Lower leg skin (tissue), 4 donors: ENCODE results near the gene EHMT1. TPM values are rescaled to one million over a fixed set of nuclear protein-coding genes. Genes with fewer than 3 reads are reported as not detected.
"Not testable (repeated sequence)": the region's sequence is repeated elsewhere in the genome, so short reads cannot be mapped to it uniquely, and the experiment has no call there.

Source experiments
- DNase-seq, 2 donors: peaks; one replicate each; pipeline ENCODE4 v3.0.0-alpha.2; 2019; ENCODE audit warnings: low spot score in 2 of 2
- H3K4me3 ChIP-seq: fragments of 200-600 bp; sonication (generic); 2 replicates; pipeline ENCODE4 v1.5.1; 2017; ENCODE audit warnings: mild to moderate bottlenecking, low read depth; ENCODE audit not compliant: poor library complexity, severe bottlenecking
- POLR2A ChIP-seq, 2 donors: fragments of 450-650 bp; IDR thresholded peaks; one replicate each; pipeline ENCODE4 v1.6.1; 2016 to 2017; ENCODE audit warnings: antibody characterized with exemption in 2 of 2, mild to moderate bottlenecking in 1 of 2, moderate library complexity in 1 of 2
- WGBS, 2 donors: methylation state at CpG; one replicate each; pipeline ENCODE4 v1.1.5; 2018; 5-methylcytosine and 5-hydroxymethylcytosine counted together
- intact Hi-C: fragments of 100-400 bp; cut with DNase I; formaldehyde crosslinking; loops from one replicate; pipeline ENCODE4 v1.15.0; 2023; ENCODE audit warnings: low total_unique reads
- total RNA-seq, 4 donors: library from RNA; depleted of rRNA; stranded (reverse); fragments of >200 nt; gene quantifications; one replicate each; pipeline ENCODE4 v1.1.0, GENCODE V29; 2016
- TF ChIP-seq, protein P1 (sequence below), 3 donors: fragments of 450-650 bp; IDR thresholded peaks; one replicate each; pipeline ENCODE4 v1.5.1; 2016; ENCODE audit warnings: antibody characterized with exemption in 3 of 3, mild to moderate bottlenecking in 3 of 3, moderate library complexity in 2 of 3

Gene EHMT1
- total RNA-seq, 4 donors from 2014 or later, result 64.2 to 128 (median 73.2) TPM

DNA sequence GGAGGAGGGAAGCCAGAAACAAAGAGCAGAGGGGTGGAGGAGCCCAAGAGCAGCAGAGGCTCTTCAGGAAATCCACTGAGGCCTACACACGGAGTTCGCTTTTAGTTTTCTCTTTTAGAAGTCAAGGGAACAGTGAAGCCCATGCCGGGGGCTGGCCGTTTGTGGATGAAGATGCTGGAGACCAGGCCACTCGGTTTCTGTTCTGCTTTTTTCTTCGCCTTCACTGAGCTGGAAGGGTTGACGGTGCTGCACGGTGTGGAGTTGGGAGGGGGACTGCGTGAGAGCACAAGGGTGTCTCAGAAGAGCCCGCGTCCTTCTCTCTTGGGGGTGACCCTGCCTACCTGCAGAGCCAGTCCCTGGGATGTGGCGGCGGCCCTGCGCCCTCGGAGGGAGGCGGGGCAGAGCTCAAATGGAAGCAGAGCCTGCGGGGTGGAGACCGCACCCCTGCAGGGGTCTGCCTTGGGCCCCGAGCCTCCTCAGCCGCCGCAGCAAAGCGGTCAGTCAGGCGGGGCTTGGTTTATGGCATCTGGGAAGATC is 190.3 kb downstream of the EHMT1 start:
- no peak overlapping the region for H3K4me3 ChIP-seq
- TF ChIP-seq POLR2A (IDR thresholded peaks at IDR 0.05), result no peak
- TF ChIP-seq, protein P1, sequence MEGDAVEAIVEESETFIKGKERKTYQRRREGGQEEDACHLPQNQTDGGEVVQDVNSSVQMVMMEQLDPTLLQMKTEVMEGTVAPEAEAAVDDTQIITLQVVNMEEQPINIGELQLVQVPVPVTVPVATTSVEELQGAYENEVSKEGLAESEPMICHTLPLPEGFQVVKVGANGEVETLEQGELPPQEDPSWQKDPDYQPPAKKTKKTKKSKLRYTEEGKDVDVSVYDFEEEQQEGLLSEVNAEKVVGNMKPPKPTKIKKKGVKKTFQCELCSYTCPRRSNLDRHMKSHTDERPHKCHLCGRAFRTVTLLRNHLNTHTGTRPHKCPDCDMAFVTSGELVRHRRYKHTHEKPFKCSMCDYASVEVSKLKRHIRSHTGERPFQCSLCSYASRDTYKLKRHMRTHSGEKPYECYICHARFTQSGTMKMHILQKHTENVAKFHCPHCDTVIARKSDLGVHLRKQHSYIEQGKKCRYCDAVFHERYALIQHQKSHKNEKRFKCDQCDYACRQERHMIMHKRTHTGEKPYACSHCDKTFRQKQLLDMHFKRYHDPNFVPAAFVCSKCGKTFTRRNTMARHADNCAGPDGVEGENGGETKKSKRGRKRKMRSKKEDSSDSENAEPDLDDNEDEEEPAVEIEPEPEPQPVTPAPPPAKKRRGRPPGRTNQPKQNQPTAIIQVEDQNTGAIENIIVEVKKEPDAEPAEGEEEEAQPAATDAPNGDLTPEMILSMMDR (IDR thresholded peaks at IDR 0.05), result no peak
- intact Hi-C loops, result no loop called here
- WGBS, 2 donors, result 91 to 95% methylated on average over 22 to 23 of the region's 23 CpGs
- DNase-seq, result no peak

DNA sequence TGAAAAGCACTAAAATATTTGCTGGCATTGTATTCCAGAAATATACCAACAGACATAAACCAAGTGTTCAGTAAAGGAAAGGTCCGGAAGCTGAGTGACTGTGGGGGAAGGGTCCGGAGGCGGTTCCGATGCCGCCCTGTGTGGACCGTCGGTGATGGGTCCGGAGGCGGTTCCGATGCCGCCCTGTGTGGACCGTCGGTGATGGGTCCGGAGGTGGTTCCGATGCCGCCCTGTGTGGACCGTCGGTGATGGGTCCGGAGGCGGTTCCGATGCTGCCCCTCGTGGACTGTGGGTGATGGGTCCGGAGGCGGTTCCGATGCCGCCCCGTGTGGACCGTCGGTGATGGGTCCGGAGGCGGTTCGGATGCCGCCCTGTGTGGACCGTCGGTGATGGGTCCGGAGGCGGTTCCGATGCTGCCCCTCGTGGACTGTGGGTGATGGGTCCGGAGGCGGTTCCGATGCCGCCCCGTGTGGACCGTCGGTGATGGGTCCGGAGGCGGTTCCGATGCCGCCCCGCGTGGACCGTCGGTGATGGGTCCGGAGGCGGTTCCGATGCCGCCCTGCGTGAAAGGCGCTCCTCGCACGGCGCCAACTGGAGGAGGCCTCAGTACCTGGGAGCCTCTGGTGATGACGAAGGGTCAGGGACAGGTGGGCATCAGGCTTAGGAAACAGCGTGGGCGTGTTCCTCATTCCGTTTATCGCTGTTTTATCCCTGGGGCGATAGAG is 191.1 kb downstream of the EHMT1 start:
- intact Hi-C loops, DNase-seq, H3K4me3 ChIP-seq: not testable (repeated sequence)
- 96% methylated on average over 63 to 69 of the region's 69 CpGs for whole genome bisulfite sequencing, 2 donors

DNA sequence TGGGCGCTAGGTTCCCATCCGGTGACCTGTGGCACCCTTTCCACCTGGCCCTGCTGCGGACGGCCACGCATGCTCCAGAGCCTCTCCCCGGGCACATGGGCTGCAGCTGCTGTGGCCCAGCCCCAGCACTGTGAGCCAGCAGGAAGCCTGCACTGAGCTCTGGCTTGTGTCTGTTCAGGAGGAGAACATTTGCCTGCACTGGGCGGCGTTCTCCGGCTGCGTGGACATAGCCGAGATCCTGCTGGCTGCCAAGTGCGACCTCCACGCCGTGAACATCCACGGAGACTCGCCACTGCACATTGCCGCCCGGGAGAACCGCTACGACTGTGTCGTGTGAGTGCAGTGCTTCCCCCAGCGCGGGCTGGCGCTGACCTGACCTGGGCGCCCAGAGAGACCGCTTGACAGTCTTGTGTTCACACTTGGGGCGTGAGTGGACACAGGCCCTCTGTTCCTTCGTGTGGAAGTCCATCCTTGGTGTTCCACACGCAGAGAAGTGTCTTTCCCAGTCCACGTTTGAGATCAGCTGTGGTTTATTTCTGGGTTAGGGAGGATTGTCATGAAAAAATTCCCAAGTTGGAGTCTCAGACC is 192.6 kb downstream of the EHMT1 start:
- whole genome bisulfite sequencing, 2 donors, result 76 to 78% methylated on average over 23 to 29 of the region's 30 CpGs
- intact Hi-C loops, result no loop called here
- TF ChIP-seq POLR2A (IDR thresholded peaks at IDR 0.05), result no peak
- TF ChIP-seq, protein P1 (IDR thresholded peaks at IDR 0.05), result no peak
- H3K4me3 ChIP-seq, result no peak overlapping the region
- no peak for DNase-seq

GRCh38 chr9:137812356-137813023 is 193.7 kb downstream of the EHMT1 start:
- 86 to 87% methylated on average over 9 of the region's 9 CpGs for WGBS, 2 donors
- DNase-seq, result no peak
- TF ChIP-seq POLR2A (IDR thresholded peaks at IDR 0.05), result no peak
- TF ChIP-seq, protein P1 (IDR thresholded peaks at IDR 0.05), result no peak
- no peak overlapping the region for H3K4me3 ChIP-seq
- intact Hi-C loops, result no loop called here

DNA sequence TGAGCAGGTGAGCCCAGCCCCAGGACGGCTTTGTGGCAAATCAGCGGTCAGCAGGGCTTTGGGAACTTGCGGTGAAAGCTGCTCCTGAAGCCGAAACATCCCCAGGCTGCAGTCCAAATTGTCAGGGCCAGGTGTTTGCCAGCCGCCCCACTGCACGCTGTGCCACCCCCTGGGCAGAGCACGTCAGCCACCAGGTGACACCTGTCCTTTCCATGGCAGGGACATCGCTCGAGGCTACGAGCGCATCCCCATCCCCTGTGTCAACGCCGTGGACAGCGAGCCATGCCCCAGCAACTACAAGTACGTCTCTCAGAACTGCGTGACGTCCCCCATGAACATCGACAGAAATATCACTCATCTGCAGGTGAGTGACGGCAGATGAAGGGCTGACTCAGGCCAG is 194.4 kb downstream of the EHMT1 start:
- 88 to 95% methylated on average over 10 to 19 of the region's 19 CpGs for WGBS, 2 donors
- intact Hi-C loops, result no loop called here
- TF ChIP-seq, protein P1 (IDR thresholded peaks at IDR 0.05), result no peak
- no peak for TF ChIP-seq POLR2A (IDR thresholded peaks at IDR 0.05)
- no peak for DNase-seq
- H3K4me3 ChIP-seq, result no peak overlapping the region
